ENCODE measurements around the gene MKS1.

Gene MKS1

DNA sequence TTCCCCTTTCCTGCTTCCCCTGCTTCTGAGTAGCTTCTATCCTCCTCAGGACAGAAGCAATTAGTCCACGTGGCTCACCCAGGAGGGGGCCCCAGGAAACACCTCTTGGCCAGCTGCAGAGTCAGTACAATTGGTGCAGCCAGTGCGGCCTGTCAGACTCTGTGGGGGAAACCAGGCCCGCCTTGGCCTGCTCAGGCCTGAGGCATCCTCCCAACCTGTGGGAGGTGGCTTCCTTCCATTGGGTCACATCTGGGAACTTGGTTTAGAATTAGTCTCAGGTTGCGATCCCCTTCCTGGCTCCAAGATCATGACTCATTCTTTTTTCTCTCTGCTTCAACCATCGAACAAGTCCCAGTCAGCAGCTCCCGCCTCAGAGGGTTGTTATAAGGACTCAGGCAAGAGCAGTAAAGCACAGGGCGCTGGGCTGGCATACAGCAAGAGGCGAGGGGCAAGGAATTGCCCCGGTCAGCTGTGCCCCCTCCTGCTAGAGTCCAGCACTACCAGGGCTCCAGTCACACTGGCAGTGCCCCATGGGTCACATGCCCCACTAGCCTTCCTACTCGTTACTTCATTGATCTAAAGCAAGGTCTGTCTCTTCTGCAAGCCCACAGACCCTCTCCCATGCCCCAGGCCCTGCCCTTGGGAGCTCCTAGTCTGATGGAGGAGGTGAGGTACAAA is 34.6 kb downstream of the MKS1 start:
- no peaks in the 10 kb centered on the region for H3K36me3 ChIP-seq
- peaks cover 0 to under 1% (median 0%) of the 10 kb centered on the region in 4 donors for H3K4me1 ChIP-seq
- DNase-seq: no peak
- H3K27me3 ChIP-seq: peaks cover 0 to 21% of the 10 kb centered on the region in 2 donors
- no peak overlapping the region for H3K4me3 ChIP-seq
- TF ChIP-seq, protein P1, sequence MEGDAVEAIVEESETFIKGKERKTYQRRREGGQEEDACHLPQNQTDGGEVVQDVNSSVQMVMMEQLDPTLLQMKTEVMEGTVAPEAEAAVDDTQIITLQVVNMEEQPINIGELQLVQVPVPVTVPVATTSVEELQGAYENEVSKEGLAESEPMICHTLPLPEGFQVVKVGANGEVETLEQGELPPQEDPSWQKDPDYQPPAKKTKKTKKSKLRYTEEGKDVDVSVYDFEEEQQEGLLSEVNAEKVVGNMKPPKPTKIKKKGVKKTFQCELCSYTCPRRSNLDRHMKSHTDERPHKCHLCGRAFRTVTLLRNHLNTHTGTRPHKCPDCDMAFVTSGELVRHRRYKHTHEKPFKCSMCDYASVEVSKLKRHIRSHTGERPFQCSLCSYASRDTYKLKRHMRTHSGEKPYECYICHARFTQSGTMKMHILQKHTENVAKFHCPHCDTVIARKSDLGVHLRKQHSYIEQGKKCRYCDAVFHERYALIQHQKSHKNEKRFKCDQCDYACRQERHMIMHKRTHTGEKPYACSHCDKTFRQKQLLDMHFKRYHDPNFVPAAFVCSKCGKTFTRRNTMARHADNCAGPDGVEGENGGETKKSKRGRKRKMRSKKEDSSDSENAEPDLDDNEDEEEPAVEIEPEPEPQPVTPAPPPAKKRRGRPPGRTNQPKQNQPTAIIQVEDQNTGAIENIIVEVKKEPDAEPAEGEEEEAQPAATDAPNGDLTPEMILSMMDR (IDR thresholded peaks at IDR 0.05): no peak
- no peak overlapping the region for H3K27ac ChIP-seq
- intact Hi-C loops (cut with DNase I; ENCODE audit: low total_unique reads): no loop called here
- H3K9me3 ChIP-seq: no peaks in the 10 kb centered on the region

DNA sequence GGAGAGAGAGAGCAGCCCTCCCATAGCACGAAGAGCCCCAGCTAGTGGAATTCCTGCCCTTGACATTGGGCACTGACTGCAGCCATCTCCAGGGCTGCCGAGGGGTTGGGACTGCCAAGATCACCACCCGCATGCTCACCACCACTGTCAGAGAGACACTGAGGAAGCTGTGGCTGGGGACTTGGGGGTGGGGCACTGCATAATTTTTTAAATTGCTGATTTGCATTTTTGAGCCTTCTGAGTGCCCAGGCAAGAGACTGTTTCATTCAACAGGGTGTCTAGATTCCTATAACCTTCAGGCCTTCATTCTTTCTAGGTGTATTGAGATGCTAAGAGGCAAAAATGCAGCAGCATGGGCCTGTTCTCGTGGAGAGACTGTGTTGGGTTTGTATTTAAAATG is 35.5 kb downstream of the MKS1 start:
- intact Hi-C loops (cut with DNase I; ENCODE audit: low total_unique reads): no loop called here
- Histone ChIP-seq H3K27me3 (peaks cover 0 to 14% of the 10 kb centered on the region in 2 donors), H3K4me1 (no peaks in the 10 kb centered on the region), H3K9me3 (no peaks in the 10 kb centered on the region), H3K27ac (no peak overlapping the region), H3K4me3 (no peak overlapping the region), H3K36me3 (no peaks in the 10 kb centered on the region)
- TF ChIP-seq, protein P1 (IDR thresholded peaks at IDR 0.05): no peak
- DNase-seq: no peak

DNA sequence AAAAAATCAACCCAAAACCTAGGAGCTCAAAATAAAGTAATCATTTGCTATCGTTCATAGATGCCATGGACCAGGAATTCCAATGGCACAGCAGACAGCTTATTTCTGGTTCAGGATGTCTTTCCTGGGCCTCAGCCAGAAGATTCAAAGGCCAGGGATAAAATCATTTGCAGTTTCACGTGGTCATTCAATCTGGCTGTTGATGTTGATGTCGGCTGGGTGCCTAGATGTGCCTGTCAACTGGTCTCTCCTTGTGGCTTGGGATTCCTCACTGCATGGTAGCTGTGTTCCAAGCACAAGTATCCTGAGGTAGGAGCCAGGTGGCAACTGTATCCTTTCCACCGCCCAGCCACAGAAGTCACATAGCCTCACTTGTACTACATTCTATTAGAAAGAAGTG is 37.3 kb downstream of the MKS1 start:
- peaks cover 0 to 13% of the 10 kb centered on the region in 2 donors for H3K27me3 ChIP-seq
- H3K27ac ChIP-seq: no peak overlapping the region
- no peak overlapping the region for H3K4me3 ChIP-seq
- H3K4me1 ChIP-seq: no peaks in the 10 kb centered on the region
- TF ChIP-seq, protein P1 (IDR thresholded peaks at IDR 0.05): no peak
- DNase-seq: no peak
- no peaks in the 10 kb centered on the region for H3K9me3 ChIP-seq
- no peaks in the 10 kb centered on the region for H3K36me3 ChIP-seq
- intact Hi-C loops (cut with DNase I; ENCODE audit: low total_unique reads): no loop called here

DNA sequence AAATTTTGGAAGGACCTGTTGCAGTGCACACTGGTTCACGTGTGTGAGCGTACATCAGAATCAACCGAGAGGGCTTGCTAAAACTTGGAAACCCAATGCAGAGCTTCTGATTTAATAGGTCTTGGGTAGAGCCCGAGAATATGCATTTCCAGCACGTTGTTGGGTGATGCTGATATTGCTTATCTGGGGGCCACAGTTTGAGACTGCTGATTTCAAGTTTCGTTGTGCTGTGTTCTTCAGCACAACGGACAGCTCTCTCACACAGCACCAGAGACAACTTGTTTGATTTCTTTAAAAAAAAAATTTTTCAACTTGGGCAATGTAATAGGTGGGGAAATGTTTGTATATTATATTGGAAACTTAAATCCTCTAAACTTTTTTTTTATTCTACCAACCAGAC is 42.9 kb downstream of the MKS1 start:
- TF ChIP-seq, protein P1 (IDR thresholded peaks at IDR 0.05): no peak
- H3K36me3 ChIP-seq: no peaks in the 10 kb centered on the region
- H3K27ac ChIP-seq: no peak overlapping the region
- no peak for DNase-seq
- H3K4me1 ChIP-seq: no peaks in the 10 kb centered on the region
- intact Hi-C loops (cut with DNase I; ENCODE audit: low total_unique reads): no loop called here
- no peak overlapping the region for H3K4me3 ChIP-seq
- no peaks in the 10 kb centered on the region for H3K9me3 ChIP-seq
- H3K27me3 ChIP-seq: peaks cover 0 to 11% of the 10 kb centered on the region in 2 donors

DNA sequence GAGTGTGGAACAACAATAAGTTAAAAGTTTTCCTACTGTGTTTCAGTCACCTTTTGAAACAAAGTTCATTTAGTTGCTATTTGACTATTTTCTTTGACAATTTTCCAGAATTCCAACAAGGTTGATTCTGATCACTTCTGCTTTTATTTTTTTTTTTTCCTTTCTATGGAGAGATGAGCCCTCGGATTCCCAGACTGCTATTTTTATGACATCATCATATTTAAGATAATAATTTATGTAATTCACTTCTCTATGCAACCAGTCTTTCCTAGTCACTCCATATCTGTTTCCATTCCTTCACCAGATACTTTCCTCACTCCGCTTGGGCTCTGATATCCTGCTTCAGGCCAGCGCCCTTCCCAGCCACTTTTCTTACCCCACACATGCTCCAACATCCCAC is 44.2 kb downstream of the MKS1 start:
- TF ChIP-seq, protein P1 (IDR thresholded peaks at IDR 0.05): no peak
- Histone ChIP-seq H3K9me3 (no peaks in the 10 kb centered on the region), H3K4me1 (no peaks in the 10 kb centered on the region), H3K27me3 (peaks cover 0 to 11% of the 10 kb centered on the region in 2 donors), H3K36me3 (no peaks in the 10 kb centered on the region), H3K27ac (no peak overlapping the region), H3K4me3 (no peak overlapping the region)
- no peak for DNase-seq
- intact Hi-C loops (cut with DNase I; ENCODE audit: low total_unique reads): no loop called here
